Trophoblast cell (in vitro differentiated cells and primary cell): ENCODE data around the gene ATP13A3.

Source experiments
- DNase-seq, 2 donors: peaks; one replicate each; pipeline ENCODE4 v3.0.0-alpha.2; 2016
- H2AFZ ChIP-seq: 2 replicates; pipeline ENCODE4 v1.6.1; 2013; ENCODE audit warnings: low read length, moderate library complexity, mild to moderate bottlenecking; ENCODE audit not compliant: insufficient read depth, poor library complexity
- H2AK5ac ChIP-seq: 2 replicates; pipeline ENCODE4 v1.6.1; 2013; ENCODE audit warnings: mild to moderate bottlenecking, low read length
- H2BK120ac ChIP-seq: 2 replicates; pipeline ENCODE4 v1.6.1; 2013; ENCODE audit warnings: low read length, mild to moderate bottlenecking, moderate library complexity; ENCODE audit not compliant: insufficient read depth, poor library complexity
- H2BK12ac ChIP-seq: 2 replicates; pipeline ENCODE4 v1.6.1; 2013; ENCODE audit warnings: mild to moderate bottlenecking, low read length, moderate library complexity
- H2BK5ac ChIP-seq: 2 replicates; pipeline ENCODE4 v1.6.1; 2013; ENCODE audit warnings: low read length, low read depth, moderate library complexity, mild to moderate bottlenecking; ENCODE audit not compliant: poor library complexity
- H3K14ac ChIP-seq: 2 replicates; pipeline ENCODE4 v1.6.1; 2013; ENCODE audit warnings: mild to moderate bottlenecking, low read length
- H3K18ac ChIP-seq: 2 replicates; pipeline ENCODE4 v1.6.1; 2013; ENCODE audit warnings: mild to moderate bottlenecking, low read length
- H3K23ac ChIP-seq: 2 replicates; pipeline ENCODE4 v1.6.1; 2013; ENCODE audit warnings: low read length
- H3K27ac ChIP-seq: 2 replicates; pipeline ENCODE4 v1.5.1; 2013; ENCODE audit warnings: low read depth, mild to moderate bottlenecking, inconsistent platforms, low read length, moderate library complexity
- H3K27me3 ChIP-seq: 2 replicates; pipeline ENCODE4 v1.6.1; 2013; ENCODE audit warnings: inconsistent platforms, mild to moderate bottlenecking, low read length, moderate library complexity; ENCODE audit not compliant: insufficient read depth
- H3K36me3 ChIP-seq, 2 experiments: 1 replicate in 1 of 2; 2 replicates in 1 of 2; pipeline ENCODE4 v1.6.1; 2013; ENCODE audit warnings: low read length in 2 of 2, mild to moderate bottlenecking in 2 of 2, moderate library complexity in 1 of 2; ENCODE audit not compliant: insufficient read depth in 2 of 2, control insufficient read depth in 1 of 2
- H3K4ac ChIP-seq: 2 replicates; pipeline ENCODE4 v1.6.1; 2013; ENCODE audit warnings: low read depth, mild to moderate bottlenecking, low read length, moderate library complexity
- H3K4me1 ChIP-seq, 2 experiments: 1 replicate in 1 of 2; 2 replicates in 1 of 2; pipeline ENCODE4 v1.6.1; 2013; ENCODE audit warnings: low read length in 2 of 2, mild to moderate bottlenecking in 2 of 2, moderate library complexity in 1 of 2; ENCODE audit not compliant: insufficient read depth in 2 of 2, control insufficient read depth in 1 of 2
- H3K4me2 ChIP-seq: 2 replicates; pipeline ENCODE4 v1.6.1; 2013; ENCODE audit warnings: inconsistent platforms, mild to moderate bottlenecking, low read length, moderate library complexity
- H3K4me3 ChIP-seq: 2 replicates; pipeline ENCODE4 v1.5.1; 2013; ENCODE audit warnings: mild to moderate bottlenecking, low read depth, low read length, inconsistent platforms
- H3K79me1 ChIP-seq: one replicate; pipeline ENCODE4 v1.6.1; 2013; ENCODE audit warnings: low read length
- H3K79me2 ChIP-seq: 2 replicates; pipeline ENCODE4 v1.6.1; 2013; ENCODE audit warnings: low read length, mild to moderate bottlenecking; ENCODE audit not compliant: control insufficient read depth, insufficient read depth, poor library complexity
- H3K9ac ChIP-seq: 2 replicates; pipeline ENCODE4 v1.6.1; 2013; ENCODE audit warnings: mild to moderate bottlenecking, low read length
- H3K9me3 ChIP-seq: 2 replicates; pipeline ENCODE4 v1.6.1; 2013; ENCODE audit warnings: low read depth, mild to moderate bottlenecking, control low read depth, inconsistent platforms, low read length; ENCODE audit not compliant: insufficient read depth
- H4K12ac ChIP-seq: 2 replicates; pipeline ENCODE4 v1.6.1; 2013; ENCODE audit warnings: low read depth, mild to moderate bottlenecking, low read length, moderate library complexity
- H4K8ac ChIP-seq: 2 replicates; pipeline ENCODE4 v1.6.1; 2013; ENCODE audit warnings: low read depth, mild to moderate bottlenecking, low read length, moderate library complexity
- H4K91ac ChIP-seq: one replicate; pipeline ENCODE4 v1.6.1; 2013; ENCODE audit warnings: low read depth, mild to moderate bottlenecking, low read length, moderate library complexity
- WGBS: extraction: QIAGEN DNeasy Blood & Tissue Kit; methylation state at CpG from one replicate; pipeline ENCODE4 v1.1.7; 2013; ENCODE audit warnings: missing lambda C conversion rate; ENCODE audit not compliant: insufficient read length, insufficient coverage; ENCODE audit errors: extremely low coverage; 5-methylcytosine and 5-hydroxymethylcytosine counted together

The ATP13A3 gene

DNA sequence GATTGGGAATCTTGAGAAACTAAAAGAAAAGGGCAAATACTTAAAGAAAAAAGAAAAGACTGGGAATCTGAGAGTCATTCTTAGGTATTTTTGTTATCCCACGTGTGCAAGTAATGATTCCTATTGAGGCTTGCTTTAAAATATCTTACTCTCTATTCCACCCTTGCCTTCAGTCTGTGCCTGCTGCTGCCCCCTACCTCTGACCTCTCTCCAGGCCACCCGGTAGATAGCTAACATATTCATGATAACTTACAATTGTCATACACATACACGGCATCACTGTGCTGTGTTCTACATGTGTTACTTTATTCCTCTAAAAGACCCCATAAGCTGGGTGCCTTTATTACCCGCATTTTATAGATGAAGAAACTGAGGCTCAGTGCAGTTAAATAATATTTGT, 27.8 kb upstream of the ATP13A3 start:
- Histone ChIP-seq H2AFZ (no peak overlapping the region), H4K12ac (no peak overlapping the region), H3K23ac (no peak overlapping the region), H3K36me3 (no peaks in the 10 kb centered on the region), H3K27ac (no peak overlapping the region), H4K91ac (no peak overlapping the region), H3K79me2 (no peaks in the 10 kb centered on the region), H3K18ac (no peak overlapping the region), H3K4me1 (peaks cover 0 to 3% of the 10 kb centered on the region in 2 experiments), H2BK12ac (no peak overlapping the region), H2AK5ac (no peak overlapping the region), H3K4ac (no peak overlapping the region), H4K8ac (no peak overlapping the region), H3K9ac (no peak overlapping the region), H3K9me3 (peaks cover 4% of the 10 kb centered on the region), H3K14ac (no peak overlapping the region), H2BK120ac (no peak overlapping the region), H2BK5ac (no peak overlapping the region), H3K27me3 (no peaks in the 10 kb centered on the region), H3K4me2 (no peak overlapping the region), H3K4me3 (no peak overlapping the region), H3K79me1 (no peaks in the 10 kb centered on the region)
- no CpG with 5 or more reads among the region's 4 CpGs for WGBS
- peak in 1 of 2 donors; percentile 20 for DNase-seq

DNA sequence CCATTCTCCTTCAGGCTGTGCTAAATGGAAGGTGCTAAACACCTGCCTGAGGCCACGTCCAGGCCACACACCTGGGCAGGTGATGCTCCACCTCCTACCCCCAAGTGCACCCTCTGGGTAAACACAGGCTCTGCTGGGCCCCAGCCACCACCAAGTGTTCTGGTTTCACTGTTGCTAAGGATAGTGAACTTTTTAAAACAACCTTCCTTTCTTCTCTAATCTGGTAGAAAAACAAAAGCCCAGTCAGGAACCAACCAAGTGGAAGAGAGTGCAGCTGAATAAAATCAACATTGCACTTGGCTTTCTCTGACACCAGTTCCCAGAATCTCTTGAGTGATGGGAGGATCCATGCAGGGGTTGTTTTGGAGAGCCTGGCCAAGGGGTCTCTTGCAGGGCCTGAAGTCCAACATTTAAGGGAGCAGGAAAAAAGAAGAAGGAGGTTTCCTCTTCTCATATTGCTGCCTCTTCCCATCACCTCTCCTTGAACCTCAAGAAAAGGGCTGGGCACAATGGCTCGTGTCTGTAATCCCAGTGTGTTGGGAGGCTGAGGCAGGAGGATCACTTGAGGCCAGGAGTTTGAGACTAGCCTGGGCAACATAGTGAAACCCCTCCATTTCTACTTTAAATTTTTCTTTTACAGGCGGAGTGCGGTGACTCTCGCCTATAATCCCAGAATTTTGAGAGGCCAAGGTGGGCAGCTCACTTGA, 26.2 kb upstream of the ATP13A3 start:
- H3K9me3 ChIP-seq: peaks cover 4% of the 10 kb centered on the region
- no peak overlapping the region for H3K4me2 ChIP-seq
- DNase-seq: no peak
- WGBS: no CpG with 5 or more reads among the region's 5 CpGs
- no peak overlapping the region for H3K4ac ChIP-seq
- no peak overlapping the region for H3K9ac ChIP-seq
- no peak overlapping the region for H2AK5ac ChIP-seq
- H4K91ac ChIP-seq: no peak overlapping the region
- H2BK120ac ChIP-seq: no peak overlapping the region
- no peak overlapping the region for H3K27ac ChIP-seq
- no peak overlapping the region for H3K23ac ChIP-seq
- H2BK12ac ChIP-seq: no peak overlapping the region
- H3K18ac ChIP-seq: no peak overlapping the region
- H4K12ac ChIP-seq: no peak overlapping the region
- no peak overlapping the region for H3K14ac ChIP-seq
- no peaks in the 10 kb centered on the region for H3K27me3 ChIP-seq
- H4K8ac ChIP-seq: no peak overlapping the region
- H3K4me1 ChIP-seq: peaks cover 0 to 3% of the 10 kb centered on the region in 2 experiments
- no peak overlapping the region for H3K4me3 ChIP-seq
- no peak overlapping the region for H2BK5ac ChIP-seq
- H3K79me1 ChIP-seq: no peaks in the 10 kb centered on the region
- no peaks in the 10 kb centered on the region for H3K79me2 ChIP-seq
- no peaks in the 10 kb centered on the region for H3K36me3 ChIP-seq
- H2AFZ ChIP-seq: no peak overlapping the region

DNA sequence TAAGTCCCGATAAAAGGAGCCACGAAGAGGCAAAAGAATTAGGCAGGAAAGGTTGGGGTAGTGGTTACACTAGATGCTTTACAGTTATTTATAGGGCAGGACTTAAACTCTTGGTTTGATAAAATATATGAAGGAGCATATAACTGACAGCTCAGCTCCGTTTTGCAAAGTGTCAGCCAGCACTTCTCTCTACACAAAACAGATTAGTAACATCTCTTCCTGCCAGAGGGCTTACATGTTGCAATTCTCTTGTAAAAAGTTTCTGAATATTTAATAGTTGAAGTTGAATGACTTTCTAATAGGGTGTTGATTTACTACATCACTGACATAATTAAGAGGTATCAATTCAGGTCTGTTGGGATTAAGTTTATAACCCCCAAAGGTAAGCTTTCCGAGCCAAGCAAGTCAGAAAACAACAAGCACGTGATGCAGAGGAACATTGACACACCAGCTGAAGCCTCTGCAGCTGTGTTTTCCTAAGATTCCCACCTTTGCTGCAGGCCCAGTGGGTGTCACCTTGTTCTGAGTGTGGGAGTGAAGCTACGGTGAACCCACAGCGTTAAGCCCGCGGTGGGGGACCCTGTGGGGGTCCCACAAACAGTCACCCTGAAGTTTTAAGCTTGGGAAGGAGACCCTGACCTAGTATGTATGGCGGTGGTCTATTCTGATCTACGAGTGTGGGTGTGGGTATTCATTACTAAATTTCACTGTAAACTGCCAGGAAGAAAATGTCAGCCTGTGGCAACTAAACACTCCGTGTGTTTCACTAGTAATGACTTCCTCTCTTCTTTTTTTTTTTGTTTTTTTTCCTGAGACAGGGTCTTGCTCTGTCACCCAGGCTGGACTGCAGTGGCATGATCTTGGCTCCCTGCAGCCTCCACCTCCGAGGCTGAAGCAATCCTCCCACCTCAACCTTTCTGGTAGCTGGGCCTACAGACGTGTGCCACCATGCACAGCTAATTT, 22.0 kb upstream of the ATP13A3 start:
- Histone ChIP-seq H3K79me1 (no peaks in the 10 kb centered on the region), H3K36me3 (no peaks in the 10 kb centered on the region), H2AFZ (no peak overlapping the region), H4K91ac (no peak overlapping the region), H3K4me2 (no peak overlapping the region), H2AK5ac (no peak overlapping the region), H3K4me3 (no peak overlapping the region), H3K18ac (no peak overlapping the region), H3K27ac (no peak overlapping the region), H3K9ac (no peak overlapping the region), H3K27me3 (no peaks in the 10 kb centered on the region), H3K4me1 (no peaks in the 10 kb centered on the region), H3K9me3 (no peaks in the 10 kb centered on the region), H2BK12ac (no peak overlapping the region), H3K4ac (no peak overlapping the region), H3K14ac (no peak overlapping the region), H3K23ac (no peak overlapping the region), H3K79me2 (no peaks in the 10 kb centered on the region), H2BK5ac (no peak overlapping the region), H4K12ac (no peak overlapping the region), H2BK120ac (no peak overlapping the region), H4K8ac (no peak overlapping the region)
- no peak for DNase-seq
- no CpG with 5 or more reads among the region's 14 CpGs for WGBS

DNA sequence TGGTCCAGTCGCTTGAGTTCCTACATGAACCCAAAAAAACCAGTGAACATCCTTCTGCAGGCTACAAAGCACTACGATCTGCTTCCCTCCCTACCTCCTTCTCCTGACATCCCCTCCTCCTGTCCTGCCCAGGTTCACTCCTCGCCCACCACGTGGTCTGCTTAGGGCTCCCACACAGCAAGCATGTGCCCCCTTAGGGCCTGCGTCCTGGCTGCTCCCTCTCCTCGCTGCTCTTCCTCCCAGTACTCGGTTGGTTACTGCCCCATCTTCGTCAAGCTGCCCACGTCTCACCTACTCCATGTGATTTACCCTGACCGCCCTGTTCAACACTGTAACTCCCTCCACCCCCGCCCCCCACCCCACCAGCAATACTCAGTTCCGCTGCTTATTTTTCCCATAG, 20.8 kb upstream of the ATP13A3 start:
- H3K18ac ChIP-seq: no peak overlapping the region
- no peak overlapping the region for H4K12ac ChIP-seq
- H2AFZ ChIP-seq: no peak overlapping the region
- H3K14ac ChIP-seq: no peak overlapping the region
- H2BK120ac ChIP-seq: no peak overlapping the region
- H4K8ac ChIP-seq: no peak overlapping the region
- no peaks in the 10 kb centered on the region for H3K79me2 ChIP-seq
- H3K4me1 ChIP-seq: no peaks in the 10 kb centered on the region
- H3K27me3 ChIP-seq: no peaks in the 10 kb centered on the region
- H3K4me2 ChIP-seq: no peak overlapping the region
- no peak overlapping the region for H3K4ac ChIP-seq
- no peak overlapping the region for H3K27ac ChIP-seq
- H3K23ac ChIP-seq: no peak overlapping the region
- H2AK5ac ChIP-seq: no peak overlapping the region
- no peak overlapping the region for H4K91ac ChIP-seq
- H3K36me3 ChIP-seq: no peaks in the 10 kb centered on the region
- no peak for DNase-seq
- no peak overlapping the region for H2BK12ac ChIP-seq
- no peak overlapping the region for H3K9ac ChIP-seq
- H3K9me3 ChIP-seq: no peaks in the 10 kb centered on the region
- H3K79me1 ChIP-seq: no peaks in the 10 kb centered on the region
- no peak overlapping the region for H2BK5ac ChIP-seq
- WGBS: no CpG with 5 or more reads among the region's 12 CpGs
- no peak overlapping the region for H3K4me3 ChIP-seq
